Lung microvascular endothelial cell (primary cell): ENCODE measurements around the gene ZNF775. TPM values are rescaled to one million over a fixed set of nuclear protein-coding genes. Genes with fewer than 3 reads are reported as not detected.

Experiments
- DNase-seq, 2 donors: peaks; one replicate each; pipeline versions ENCODE4 v3.0.0 to v3.0.0-alpha.2; 2010; ENCODE audit warnings: low read depth in 2 of 2
- total RNA-seq: library from RNA; depleted of rRNA; stranded (reverse); fragments of >200 nt; gene quantifications from 2 replicates; pipeline ENCODE4 v1.2.1, GENCODE V29; 2014

The ZNF775 gene
- total RNA-seq, 1 donor from 2014 or later: 5.4 TPM

DNA sequence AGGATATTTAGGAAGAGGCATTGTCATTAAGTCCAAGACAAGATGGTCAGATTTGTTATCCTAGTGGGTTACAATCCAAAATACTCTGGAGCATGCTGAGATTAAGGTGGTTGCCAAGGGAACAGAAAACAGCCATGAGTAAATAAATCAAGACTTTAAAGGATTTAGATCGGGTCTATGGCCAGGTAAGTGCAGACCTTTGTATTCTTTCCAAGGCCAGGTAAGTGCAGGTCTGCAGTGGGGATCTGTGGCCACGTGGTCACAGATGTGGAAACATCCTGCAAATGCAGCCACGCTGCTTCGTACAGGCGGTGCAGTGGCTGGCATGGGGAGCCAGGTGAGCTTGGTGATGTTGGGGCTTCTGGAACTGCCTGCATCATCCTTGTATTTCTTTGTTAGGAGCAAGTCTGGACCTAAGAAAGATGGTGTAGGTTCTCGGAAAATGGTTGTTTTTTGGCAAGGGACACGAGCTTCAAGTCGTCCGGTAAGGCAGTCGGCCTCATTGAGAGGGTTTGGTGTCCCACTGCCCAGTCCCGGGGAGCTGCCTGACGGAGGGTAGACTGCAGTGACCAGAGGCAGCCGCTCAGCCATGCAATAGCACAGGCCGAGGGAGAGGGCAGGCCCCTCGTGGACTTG lies 21.8 kb downstream of the ZNF775 start:
- no peak for DNase-seq

DNA sequence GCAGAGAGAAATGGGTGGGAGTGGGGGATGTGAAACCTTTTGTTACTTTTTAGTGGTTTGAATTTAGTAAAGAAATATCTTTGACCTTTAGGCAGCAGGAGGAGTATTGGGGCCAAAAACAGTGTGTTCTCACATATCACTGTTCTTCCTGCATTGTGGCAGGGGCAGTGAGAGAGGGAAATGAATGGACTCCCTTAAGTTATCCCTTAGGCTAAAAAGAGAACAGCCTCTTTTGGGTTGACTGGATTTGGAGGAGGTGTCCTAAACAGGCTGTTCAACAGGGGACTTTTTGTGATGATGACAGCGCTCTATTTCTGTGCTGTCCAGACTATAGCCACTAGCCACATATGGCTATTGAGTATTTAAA lies 22.3 kb downstream of the ZNF775 start:
- no peak for DNase-seq

DNA sequence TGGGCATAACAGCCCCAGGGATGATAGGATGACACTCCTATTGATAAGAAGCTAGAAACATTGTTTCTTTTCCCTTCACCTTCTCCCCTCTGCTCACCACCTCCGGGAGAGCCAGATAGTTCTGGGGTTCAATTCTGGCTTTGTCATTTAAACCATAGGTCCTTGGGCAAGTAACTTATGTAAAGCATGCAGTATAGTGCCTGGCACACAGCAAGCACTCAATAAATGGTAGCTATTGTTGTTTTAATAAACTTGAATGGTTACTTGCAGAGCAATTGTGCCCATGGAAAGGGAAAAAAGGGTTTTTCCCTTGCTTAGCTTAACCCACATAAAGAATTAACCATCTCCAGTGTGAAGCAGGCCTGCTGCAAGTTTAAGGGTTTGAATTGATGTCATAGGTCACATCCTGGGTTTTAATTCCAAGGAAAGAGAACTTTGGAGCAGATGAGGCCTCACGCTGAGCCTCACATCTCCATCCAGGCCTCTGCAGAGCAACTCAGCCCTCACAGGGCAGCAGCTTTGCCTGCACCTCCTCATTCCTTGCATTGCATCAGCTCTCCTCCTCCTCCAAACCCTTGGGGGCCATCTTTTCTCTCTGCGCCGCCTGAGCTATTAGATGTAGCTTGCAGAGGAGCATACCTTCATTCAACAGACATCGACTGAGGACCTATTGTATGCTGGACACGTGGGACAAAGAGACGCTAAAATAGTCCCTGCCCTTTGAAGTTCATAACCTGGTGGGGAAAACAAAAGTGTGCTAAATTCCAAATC lies 22.9 kb downstream of the ZNF775 start:
- no peak for DNase-seq

GRCh38 chr7:150402671-150403321 lies 23.7 kb downstream of the ZNF775 start:
- no peak for DNase-seq

DNA sequence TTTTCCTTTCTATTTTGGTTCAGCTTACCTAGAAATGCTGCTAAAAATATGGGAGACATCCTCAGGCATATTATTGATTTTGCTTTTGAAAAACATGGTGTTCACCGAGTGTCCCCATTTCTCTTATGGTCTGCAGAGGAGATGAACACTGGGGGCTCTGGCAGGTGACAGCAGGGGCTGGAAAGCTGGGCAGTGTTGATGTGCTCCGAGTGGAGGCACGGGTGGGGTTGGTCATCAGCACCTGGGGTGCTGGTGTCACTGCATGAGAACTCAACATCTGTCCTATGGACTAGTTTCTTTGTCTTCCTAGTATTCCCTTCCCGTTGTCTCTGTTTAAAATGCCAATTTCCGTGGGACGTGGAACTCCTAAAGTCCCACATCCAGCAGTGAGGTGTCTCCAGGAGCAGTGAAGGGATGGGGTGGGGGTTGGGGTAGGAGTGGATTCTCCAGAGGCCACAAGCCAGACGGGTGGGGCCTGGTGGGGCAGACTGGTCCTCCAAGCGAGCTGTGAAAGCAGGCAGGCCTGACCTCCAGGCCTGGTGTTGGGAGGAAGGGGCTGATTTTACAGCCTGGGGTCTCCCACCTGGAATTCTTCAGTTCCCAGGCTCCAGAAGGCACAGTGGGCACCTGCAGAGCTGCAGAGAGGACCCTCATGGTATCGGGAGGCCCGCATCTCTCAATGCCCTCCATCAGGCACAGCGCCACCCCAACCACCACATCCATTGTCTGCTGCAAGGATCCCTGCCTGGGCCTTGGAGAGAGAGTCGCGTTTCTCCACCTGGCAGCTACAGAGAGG lies 24.4 kb downstream of the ZNF775 start:
- no peak for DNase-seq

- peak in 1 of 2 donors; percentile 34 for DNase-seq
Observed at GRCh38 chr7:150404172-150404804, 25.2 kb downstream of the ZNF775 start.

DNA sequence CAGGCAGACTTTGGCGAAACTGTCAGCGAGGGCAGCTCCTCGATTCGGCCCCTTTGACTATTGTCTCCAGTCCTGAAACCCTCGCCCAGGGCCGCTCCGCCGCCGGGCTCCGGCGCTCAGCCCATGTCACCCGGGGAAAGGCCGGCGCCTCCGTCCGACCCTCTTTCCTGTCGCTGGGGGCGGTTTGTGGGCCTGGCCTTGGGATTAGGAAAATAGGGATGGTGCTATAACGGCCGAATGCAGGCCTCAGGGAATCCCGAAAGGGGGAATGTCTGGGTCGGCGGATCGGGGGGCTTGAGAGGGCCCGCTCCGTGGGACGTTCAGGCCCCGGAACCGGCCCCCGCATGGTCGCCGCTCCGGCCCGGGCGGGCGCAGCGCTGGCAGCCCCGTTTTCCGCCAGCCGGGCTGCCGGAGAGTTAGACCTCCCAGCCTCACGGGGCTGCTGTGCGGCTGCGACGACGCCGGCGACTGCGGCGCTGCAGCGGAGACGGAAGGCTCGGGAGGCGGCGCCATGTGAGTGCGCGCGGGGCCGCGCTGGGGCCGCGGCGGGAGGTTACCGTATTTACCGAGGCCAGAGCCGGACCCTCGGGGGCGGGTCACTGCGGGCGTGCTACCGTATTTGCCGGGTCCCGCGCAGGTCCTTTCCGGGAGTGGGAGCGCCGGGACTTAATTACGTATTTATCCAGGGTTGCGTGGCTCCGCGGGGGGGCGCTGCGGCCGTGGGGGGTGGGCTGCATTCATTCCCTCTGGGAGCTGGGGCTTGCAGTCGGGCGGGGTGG lies 25.9 kb downstream of the ZNF775 start:
- peak; percentile 92 to 94 for DNase-seq

DNA sequence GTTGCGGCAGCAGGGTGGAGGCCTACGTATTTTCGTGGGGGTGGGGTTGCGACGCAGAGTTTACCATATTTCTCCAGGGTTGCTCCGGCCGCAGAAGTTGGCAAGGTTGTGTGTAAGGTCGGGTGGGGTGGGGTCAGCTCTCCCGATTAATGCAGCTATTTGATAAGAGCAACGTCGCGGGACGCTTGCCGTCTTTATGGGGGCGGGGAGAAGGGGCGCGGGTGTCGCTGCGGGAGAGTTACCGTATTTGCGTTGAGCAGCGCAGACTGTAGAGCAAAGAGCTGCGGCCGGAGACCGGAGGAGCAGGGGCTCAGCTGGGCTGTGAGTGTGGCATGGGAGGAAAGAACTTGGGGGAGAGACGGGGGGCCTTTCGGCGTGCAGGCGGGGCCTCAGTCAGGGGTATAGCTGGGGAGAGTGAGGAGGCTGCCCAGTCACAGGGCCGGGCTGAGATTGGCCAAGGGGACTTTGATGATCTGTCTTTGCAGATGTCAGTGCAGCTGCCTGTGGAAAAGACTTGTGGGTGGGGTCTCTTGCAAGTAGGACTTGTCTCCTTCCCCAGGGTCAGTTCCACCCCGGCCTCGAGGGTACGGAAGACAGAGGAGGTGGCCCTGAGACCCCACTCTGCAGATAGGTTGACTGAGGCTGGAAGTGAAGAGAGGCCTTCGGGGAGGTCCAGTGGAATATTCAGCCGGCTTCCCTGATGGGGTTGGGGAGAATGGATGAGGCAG lies 26.6 kb downstream of the ZNF775 start:
- DNase-seq: no peak

DNA sequence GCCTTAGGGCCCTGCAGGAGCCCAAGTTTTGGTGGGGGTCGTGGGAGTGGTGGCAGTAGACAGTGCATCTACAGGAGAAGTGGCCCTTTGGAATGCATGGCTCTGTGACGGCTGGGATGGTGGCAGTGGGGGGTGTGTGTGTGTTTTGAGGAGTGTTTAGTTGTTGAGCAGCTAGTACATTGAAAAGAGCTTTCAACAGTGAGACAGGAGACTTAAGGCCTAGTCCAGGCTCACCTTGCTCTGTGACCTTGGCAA lies 27.1 kb downstream of the ZNF775 start:
- no peak for DNase-seq

GRCh38 chr7:150406567-150407421 lies 27.7 kb downstream of the ZNF775 start:
- peak; percentile 25 to 28 for DNase-seq

GRCh38 chr7:150407588-150408392 lies 28.7 kb downstream of the ZNF775 start:
- no peak for DNase-seq

DNA sequence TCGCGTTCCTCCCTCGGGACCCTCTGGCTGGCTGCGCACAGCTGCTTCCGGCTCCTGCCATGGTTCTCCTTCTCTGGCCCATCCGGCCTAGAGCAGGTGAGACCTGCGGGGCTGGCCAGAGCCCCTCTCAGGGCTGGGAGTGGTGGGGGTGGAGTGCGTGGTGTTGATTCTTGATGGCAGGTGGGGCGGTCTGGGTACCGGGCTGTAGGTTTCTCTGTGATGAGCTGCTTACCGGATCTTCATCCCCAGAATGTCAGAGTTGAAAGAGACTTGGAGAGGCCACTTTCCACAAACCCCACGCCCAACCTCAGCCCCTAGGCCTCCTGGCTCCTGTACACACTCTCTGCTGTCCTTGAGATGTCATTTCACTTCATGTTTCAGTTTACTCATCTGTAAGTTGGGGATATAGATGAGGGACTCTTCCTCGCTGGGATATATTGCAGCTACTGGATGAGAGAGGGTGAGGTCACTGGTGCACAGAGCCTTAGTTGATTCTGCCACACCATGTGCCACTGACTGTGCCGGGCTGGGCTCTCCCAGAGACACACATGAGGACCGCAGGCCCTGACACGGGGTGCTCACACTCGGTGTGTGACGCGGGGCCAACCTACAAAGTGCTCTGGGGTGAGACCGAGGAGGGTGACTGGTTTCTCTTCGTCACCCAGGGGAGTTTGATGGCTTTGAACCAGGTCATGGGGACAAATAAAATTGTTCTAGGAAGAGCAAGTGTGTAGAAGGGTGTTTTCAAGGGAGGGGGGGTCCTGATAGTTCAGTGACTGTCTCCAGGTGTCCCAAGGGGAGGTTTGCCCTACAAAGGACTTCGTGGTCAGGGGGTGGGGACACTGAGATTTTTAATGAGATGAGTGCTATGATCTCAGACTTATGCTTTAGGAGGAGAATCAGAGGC lies 29.5 kb downstream of the ZNF775 start:
- DNase-seq: no peak

DNA sequence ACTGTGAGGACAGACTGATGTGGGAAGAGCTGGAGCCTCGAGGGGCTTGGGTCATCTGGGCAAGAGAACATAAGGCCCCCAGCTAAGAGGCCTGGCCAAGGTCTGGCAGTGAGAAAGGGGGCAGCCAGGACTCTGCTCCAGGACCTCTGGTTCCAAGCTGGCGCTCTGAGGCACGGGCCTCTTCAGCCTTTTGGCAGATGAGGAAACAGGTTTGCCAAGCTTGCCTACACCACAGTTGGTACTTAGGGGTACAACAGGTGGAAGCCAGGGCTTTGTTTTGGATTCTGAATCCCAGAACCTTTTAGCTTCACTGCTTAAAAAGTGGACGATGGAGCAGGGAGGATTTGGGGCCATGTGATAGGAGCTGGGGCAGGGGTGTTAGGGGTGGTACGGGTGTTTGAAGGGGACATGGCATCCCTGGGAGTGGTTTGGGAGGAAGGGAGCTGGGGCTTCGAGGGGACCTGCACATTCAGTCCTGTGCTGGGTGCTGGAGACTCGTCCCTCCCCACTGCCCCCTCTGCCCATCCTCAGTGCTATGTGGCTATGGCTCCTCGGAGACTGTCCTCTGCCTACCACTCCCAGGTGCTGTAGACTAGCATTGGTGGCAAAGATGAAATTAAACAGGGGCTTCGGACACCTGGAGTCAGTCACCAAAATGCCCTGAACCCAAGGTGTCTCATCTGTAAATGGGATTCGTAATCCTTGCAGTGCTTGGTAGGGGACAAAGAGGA lies 30.3 kb downstream of the ZNF775 start:
- DNase-seq: no peak

GRCh38 chr7:150410131-150410530 lies 31.0 kb downstream of the ZNF775 start:
- DNase-seq: no peak

GRCh38 chr7:150410680-150411346 lies 31.7 kb downstream of the ZNF775 start:
- DNase-seq: no peak

- DNase-seq: no peak
Observed at GRCh38 chr7:150411606-150412005, 32.5 kb downstream of the ZNF775 start.
